Measurements from ENCODE around the gene HJURP.
A peak's percentile ranks its signal among the peaks of the same experiment; 100 is the strongest.

The HJURP gene

GRCh38 chr2:233813236-233814055 lies 40.9 kb downstream of the HJURP start:
- no peak for DNase-seq

- no peak for DNase-seq
Measured at GRCh38 chr2:233811732-233812131, 42.6 kb downstream of the HJURP start.

GRCh38 chr2:233811087-233811486 lies 43.2 kb downstream of the HJURP start:
- DNase-seq, result no peak

GRCh38 chr2:233810385-233810784 lies 44.0 kb downstream of the HJURP start:
- no peak for DNase-seq

- no peak for DNase-seq
Measured at GRCh38 chr2:233807966-233808935, 46.1 kb downstream of the HJURP start.

- DNase-seq, result no peak
Measured at GRCh38 chr2:233807215-233807865, 47.0 kb downstream of the HJURP start.

GRCh38 chr2:233803994-233804393 lies 50.3 kb downstream of the HJURP start:
- DNase-seq, result no peak

- DNase-seq, result no peak
Measured at GRCh38 chr2:233803292-233803911, 50.9 kb downstream of the HJURP start.

GRCh38 chr2:233802132-233802815 lies 52.1 kb downstream of the HJURP start:
- no peak for DNase-seq

- DNase-seq, result no peak
Measured at GRCh38 chr2:233801357-233802131, 52.8 kb downstream of the HJURP start.

GRCh38 chr2:233800208-233800607 lies 54.1 kb downstream of the HJURP start:
- DNase-seq, result no peak

- DNase-seq, result no peak
Measured at GRCh38 chr2:233799716-233800115, 54.6 kb downstream of the HJURP start.

- no peak for DNase-seq
Measured at GRCh38 chr2:233799087-233799665, 55.2 kb downstream of the HJURP start.

GRCh38 chr2:233798335-233799086 lies 55.8 kb downstream of the HJURP start:
- no peak for DNase-seq

GRCh38 chr2:233796254-233796653 lies 58.1 kb downstream of the HJURP start:
- peak; percentile 20 for DNase-seq

GRCh38 chr2:233795735-233796171 lies 58.6 kb downstream of the HJURP start:
- DNase-seq, result no peak

GRCh38 chr2:233794128-233794658 lies 60.1 kb downstream of the HJURP start:
- DNase-seq, result no peak

GRCh38 chr2:233793465-233794127 lies 60.7 kb downstream of the HJURP start:
- DNase-seq, result no peak

GRCh38 chr2:233792720-233793119 lies 61.6 kb downstream of the HJURP start:
- DNase-seq, result no peak

All from hematopoietic multipotent progenitor cell treated with erythropoietin and hydrocortisone succinate and interleukin-3 and kit ligand, for 8 days (in vitro differentiated cells).